NOMO-1 (cell line): ENCODE measurements around the gene PCDHB1.
A peak's percentile ranks its signal among the peaks of the same experiment; 100 is the strongest.

ENCODE experiments used
- DNase-seq, 2 experiments: peaks; one replicate each; lab custom pipeline; 2025; ENCODE audit not compliant: unreplicated experiment in 2 of 2; lab: John Stamatoyannopoulos, UW

Gene PCDHB1, protein sequence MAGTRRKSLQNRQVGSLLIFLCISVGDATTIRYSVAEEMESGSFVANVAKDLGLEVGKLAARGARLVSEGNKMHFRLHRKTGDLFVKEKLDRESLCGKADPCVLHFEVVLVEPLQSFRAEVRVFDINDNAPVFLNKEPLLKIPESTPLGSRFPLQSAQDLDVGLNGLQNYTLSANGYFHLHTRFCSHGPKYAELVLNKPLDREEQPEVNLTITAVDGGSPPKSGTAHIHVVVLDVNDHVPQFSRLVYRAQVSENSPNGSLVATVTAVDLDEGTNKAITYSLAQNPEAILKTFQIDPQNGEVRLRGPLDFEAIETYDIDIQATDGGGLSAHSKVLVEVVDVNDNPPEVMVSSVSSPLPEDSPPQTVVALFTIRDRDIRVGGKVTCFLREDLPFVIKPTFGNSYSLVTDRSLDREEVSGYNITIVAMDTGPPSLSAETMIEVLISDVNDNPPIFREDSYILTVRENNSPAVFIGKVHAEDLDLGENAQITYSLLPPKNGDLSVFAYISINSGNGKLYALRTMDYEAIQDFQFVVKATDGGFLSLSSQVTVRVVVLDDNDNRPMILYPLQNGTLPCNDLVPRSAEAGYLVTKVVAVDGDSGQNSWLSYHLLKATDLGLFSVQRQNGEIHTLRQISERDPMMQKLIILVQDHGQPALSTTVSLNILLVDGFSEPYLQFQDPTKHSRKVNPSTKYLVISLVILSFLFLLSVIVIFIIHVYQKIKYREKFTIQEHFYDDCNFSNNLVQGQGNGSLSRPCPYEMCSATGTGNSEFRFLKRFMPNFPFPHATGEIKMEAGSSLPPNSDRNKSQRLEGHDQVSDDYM

GRCh38 chr5:141050622-141051520, at the start of gene PCDHB1:
PCDHB1 (plus strand) TSS chr5:141051374; CDS start chr5:141051471, 97 bp downstream.
- DNase-seq = no peak

- no peak for DNase-seq
Measured at GRCh38 chr5:141001446-141001843, 49.7 kb upstream of the PCDHB1 start.

- no peak for DNase-seq
Measured at GRCh38 chr5:141001844-141002604, 49.1 kb upstream of the PCDHB1 start.

- no peak for DNase-seq
Measured at GRCh38 chr5:141002605-141002965, 48.6 kb upstream of the PCDHB1 start.

DNA sequence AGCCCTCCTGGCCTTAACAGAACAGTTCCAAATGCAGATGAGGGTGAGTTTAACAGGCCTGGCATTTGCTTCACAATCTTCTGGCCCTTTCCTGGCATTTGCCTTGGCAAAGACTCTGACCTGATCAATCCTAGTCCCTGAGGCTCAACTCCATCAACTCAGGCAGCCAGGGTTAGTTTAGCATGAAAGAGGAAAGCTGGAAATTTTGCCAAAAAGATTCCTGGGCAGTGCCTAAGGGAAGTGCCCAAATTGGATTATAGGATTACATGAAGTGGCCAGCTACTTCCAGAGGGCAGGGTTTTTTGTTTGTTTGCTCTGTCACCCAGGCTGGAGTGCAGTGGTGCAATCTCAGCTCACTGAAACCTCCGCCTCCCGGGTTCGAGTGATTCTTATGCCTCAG, 48.1 kb upstream of the PCDHB1 start:
- no peak for DNase-seq

GRCh38 chr5:141003791-141004611, 47.2 kb upstream of the PCDHB1 start:
- no peak for DNase-seq

GRCh38 chr5:141007791-141008190, 43.4 kb upstream of the PCDHB1 start:
- DNase-seq = no peak

GRCh38 chr5:141010047-141010793, 41.0 kb upstream of the PCDHB1 start:
- DNase-seq = no peak

DNA sequence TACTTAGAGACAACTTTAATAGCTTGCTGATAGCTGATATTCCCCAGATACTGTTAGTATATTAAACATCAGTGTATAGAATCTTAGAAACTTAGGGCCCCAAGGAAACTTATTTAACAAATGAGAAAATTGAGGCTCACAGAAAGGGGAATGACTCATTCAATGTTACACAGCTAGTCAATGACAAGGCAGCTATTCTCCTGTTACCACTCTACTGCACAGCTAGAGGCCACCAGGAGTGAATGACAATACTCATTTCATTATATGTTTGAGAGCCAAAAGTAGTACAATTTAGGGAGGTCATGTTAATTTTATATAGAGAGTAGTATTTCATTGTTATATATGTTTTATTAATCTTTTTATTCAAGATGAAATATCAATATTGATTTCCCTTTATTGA, 33.2 kb upstream of the PCDHB1 start:
- no peak for DNase-seq

GRCh38 chr5:141022384-141022783, 28.8 kb upstream of the PCDHB1 start:
- DNase-seq = no peak

DNA sequence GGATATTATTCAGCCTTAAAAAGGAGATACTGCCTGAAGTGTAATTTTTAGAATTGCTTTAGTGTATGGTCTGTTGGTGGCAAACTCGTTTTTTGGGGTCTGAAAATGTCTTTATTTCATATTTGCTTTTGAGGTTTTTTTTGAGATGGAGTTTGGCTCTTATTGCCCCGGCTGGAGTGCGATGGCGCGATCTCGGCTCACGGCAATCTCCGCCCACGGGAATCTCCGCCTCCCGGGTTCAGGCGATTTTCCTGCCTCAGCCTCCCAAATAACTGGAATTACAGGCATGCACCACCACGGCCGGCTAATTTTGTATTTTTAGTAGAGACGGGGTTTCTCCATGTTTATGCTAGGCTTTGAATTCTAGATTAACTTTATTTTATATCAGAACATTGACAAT, 20.2 kb upstream of the PCDHB1 start:
- no peak for DNase-seq

DNA sequence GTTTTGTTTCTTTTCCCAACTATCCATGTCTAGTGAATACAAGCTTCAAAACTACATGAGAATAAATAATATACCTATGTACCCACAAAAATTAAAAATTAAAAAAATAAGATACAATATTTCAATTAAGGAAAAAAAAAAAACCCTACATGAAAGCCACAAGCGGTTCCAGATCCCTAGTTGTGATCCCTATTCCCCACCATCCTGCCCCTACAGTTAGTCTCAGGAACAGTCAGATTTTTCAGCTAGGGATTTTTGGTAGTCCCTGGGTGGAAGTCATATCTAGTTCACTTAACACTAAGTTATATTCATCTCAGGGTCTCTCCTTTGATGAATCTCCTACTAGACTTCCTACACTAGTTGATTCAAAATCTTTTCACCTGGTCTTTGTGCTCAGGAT, 18.5 kb upstream of the PCDHB1 start:
- DNase-seq = no peak

GRCh38 chr5:141039061-141039460, 12.1 kb upstream of the PCDHB1 start:
- DNase-seq = no peak

- DNase-seq = no peak
Measured at GRCh38 chr5:141039517-141039916, 11.7 kb upstream of the PCDHB1 start.

DNA sequence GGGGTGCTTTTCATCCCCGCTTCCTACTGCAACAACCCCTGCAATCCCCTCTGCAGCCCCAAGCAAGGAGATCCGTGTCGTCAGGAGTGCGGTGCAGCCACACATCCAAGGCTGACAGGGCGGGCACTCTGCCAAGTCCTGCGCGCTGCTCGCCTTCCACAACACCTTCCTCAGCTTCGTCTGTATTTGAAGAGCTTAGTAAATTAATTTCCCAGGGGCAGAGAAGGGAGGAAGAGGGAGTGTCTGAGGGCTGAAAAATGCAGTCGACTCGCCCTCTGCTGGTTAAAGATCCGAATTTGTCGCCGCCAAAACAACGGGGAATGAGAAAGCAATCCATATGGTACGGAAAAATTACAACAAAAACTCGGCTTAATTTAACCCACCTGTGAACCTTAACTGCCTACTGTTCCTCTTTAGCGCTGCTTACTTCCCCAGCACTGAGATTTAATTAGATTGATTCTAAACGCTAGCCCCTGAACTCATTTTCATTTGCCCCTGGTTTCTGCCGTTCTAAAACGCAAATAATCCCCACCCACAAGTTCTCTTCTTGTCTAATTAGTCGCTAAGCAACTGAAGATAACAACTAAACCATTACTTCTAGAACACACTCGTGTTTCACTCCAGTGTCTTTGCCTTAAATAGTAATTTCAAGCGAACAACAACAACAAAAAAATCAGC, 10.9 kb upstream of the PCDHB1 start:
- DNase-seq = no peak

- DNase-seq = peak; percentile 21 to 29
Measured at GRCh38 chr5:141040771-141041426, 10.3 kb upstream of the PCDHB1 start.

- no peak for DNase-seq
Measured at GRCh38 chr5:141041427-141041785, 9.8 kb upstream of the PCDHB1 start.

DNA sequence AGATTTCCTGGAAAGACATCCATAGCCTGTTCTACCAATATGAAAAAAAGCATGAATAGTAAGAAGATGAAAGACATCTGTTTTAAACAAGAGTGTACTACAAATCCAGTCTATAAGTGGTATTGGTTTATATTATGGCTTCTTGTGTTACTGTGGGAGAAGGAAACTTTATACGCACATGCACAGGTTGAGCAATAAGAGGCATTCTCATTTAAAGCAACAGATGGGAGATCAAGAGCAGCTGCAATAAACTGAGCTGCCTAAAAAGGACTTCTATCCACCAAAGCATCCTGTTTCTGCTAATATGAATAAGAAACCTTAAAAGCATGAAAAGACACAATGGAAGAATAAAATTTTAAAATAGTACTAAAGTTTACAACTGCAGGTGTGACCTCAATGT, 8.6 kb upstream of the PCDHB1 start:
- no peak for DNase-seq
